Left kidney (tissue), 2 donors: ENCODE data around the gene LSAMP. TPM values are rescaled to one million over a fixed set of nuclear protein-coding genes. Genes with fewer than 3 reads are reported as not detected.

Experiments
- DNase-seq: peaks from one replicate; pipeline ENCODE4 v3.0.0-alpha.2; 2013
- polyA plus RNA-seq: library from polyadenylated mRNA; unstranded; fragments of 120-200 nt; gene quantifications from one replicate; pipeline ENCODE4 v1.2.1, GENCODE V29; 2013; ENCODE audit not compliant: insufficient read length

Gene LSAMP
- polyA plus RNA-seq, 1 donor, result 14.2 TPM

GRCh38 chr3:116433552-116433951, 11.7 kb downstream of the LSAMP start:
- DNase-seq, result no peak

DNA sequence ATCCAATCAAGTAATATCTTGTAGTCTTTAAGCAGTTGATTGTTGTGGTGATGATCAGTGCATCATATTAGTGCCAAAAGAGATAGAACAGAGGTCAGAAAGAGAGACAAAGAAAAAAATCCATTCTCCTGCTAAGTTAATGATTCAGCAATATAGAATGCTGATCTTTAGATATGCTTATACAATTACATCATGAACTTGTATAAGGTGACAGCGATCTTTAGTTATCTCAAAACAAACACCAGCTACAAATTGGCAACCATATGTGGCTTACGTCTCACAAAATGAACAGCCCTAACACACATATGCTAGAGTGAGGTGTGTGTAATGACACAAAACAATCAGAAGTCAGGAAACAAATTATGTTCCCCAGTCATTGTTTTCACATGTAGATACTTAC, 12.5 kb downstream of the LSAMP start:
- no peak for DNase-seq

- DNase-seq, result no peak
Measured at GRCh38 chr3:116429479-116430269, 15.6 kb downstream of the LSAMP start.

- no peak for DNase-seq
Measured at GRCh38 chr3:116426036-116426435, 19.3 kb downstream of the LSAMP start.

DNA sequence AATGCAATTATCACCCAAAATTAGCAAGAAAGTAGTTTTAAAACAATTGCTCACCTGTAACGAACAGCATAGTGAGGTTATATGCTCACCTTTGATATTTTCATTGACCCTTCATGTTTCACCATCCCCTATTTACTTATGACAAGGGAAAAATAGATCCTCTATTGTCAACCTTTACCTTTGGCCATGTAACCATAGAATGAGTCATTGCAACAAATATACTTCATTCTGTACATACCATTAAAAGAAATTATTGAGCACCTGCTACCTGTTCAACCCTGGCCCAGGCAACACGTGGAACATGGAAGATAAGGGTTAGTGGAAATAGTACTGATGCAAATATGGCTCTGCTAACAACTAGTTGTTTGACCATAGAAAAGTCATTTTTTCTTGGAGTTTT, 20.2 kb downstream of the LSAMP start:
- no peak for DNase-seq

DNA sequence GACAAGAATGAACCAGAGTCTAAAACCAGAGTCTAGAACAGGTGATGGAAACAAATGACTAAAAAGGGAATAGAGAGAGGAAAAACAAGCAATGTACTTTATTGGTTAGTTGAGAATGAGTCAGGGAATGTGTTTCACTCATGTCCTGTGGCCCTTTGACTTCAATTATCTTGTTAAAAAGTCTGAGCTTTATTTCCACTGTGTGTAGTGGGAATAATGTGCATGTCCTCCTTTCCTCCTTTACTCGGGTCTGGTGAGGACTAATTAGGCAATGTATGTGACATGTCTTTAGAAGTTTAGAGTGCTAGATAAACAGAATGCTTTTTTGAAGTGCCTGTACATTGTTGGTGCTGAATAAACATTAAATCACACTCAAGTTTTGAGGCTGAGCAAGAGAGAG, 21.3 kb downstream of the LSAMP start:
- DNase-seq, result no peak

DNA sequence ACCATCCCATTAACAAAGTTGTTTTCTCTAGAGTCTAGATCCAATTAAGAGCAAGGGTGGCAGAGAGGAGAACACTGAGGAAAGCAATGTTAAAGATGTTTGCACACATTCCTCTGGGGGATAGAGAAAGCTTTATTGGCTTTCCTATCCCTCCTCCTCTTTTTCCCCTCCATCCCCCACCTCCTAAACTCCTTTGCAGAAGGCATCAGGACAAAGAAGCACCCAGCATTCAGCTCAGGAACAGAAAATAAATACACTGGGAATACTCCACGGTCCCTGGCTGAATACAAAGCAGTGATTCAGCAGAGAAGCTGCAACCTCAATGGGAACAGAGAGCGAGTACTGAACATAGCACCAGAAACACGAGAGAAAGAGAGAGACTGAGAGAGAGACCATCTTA, 21.9 kb downstream of the LSAMP start:
- no peak for DNase-seq

DNA sequence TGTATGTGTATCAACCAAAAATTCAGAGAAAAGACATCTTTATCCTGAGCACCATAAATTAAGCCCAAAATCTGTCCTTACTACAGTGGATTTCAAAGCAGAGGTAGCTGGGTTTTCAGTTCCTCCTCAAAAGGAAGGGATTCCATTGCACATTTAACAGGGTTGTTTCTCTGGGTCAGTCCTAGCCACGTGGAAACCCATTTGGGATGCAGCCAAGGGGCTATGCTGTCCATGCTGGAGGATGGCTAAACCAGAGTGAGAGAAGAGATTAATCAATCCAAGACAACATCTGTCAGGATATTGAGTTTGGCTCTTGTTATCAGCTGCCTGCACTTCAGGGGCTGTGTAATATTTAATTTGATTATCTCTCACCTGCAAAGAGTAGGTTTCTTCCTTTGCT, 28.1 kb downstream of the LSAMP start:
- no peak for DNase-seq

GRCh38 chr3:116413319-116413718, 32.0 kb downstream of the LSAMP start:
- DNase-seq, result no peak

DNA sequence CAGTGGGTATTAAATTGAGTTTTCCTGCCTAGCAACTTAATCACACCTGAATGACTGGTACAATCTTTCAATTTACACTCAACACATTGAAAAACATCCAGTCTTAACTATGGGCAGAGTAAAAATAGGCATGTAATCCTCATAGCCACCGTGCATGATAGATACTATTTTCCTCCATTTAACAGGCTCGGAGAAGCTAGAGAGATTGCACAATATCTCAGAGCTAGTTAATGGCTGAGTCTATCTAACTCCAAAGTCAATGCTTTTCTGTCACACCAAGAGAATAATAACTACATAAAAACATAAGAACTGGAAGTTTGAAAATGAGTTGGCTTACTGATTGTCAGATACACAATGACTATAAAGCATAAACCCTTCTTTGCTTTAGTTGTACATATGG, 36.8 kb downstream of the LSAMP start:
- DNase-seq, result no peak

GRCh38 chr3:116405231-116405630, 40.1 kb downstream of the LSAMP start:
- no peak for DNase-seq

GRCh38 chr3:116399701-116400226, 45.5 kb downstream of the LSAMP start:
- DNase-seq, result no peak

DNA sequence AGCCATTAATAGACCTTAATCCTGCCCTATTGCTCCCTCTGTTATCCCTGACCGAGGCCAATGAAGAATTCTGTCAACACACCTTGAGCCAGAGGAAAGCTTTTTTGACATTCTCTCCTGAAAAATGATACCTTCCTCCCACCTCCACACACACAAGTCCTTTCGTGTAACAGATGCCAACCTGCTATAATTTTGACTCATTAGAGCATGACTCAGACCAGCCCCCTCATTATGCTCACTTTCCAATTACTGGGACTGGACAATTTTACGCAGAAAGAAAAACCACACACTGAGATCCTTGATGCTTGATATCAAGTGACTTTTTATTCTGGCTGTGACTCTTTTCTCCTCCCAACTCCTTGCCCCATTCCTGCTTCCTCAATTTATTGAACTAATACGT, 50.9 kb downstream of the LSAMP start:
- peak; percentile 29 for DNase-seq

DNA sequence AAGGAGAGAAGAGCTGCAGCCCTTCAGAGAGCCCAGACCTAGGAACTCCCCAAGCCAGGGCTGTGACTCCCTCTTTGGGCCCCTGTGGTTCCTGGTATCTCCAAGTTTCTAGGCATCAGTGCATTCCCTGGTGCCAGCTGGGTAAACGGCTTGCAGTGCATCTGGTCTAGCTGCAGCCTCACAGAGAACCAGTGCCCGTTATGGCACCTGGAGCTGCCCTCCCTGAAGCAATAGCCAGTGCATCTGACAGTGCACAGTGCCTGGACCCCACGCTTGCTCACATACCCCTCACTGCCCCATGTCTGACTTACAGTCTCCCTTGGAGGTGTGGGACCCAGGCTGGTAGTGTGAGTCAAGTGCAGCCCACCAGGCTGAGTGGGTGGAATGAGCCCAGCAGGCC, 52.1 kb downstream of the LSAMP start:
- DNase-seq, result no peak

DNA sequence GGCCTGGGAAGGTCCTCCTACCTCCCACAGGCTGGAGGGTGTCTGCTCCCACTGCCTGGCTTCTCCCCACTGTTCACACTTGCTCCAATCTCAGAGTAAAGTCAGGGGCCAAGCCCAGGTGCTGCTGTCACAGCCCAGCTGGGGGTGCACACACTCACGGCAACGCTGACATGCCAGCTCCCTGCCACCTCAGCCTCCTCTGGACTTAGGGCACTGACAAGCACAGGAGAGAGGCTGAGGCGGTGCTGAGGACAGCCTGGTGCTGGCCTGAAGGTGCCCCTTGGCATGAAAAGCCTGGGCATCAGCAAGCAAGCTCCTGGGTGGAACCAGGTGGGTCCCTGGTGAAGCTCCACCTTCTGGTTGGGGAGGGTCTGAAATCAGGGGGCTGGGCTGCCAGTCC, 53.0 kb downstream of the LSAMP start:
- no peak for DNase-seq

GRCh38 chr3:116391296-116392201, 53.7 kb downstream of the LSAMP start:
- no peak for DNase-seq

- DNase-seq, result no peak
Measured at GRCh38 chr3:116390318-116390717, 55.0 kb downstream of the LSAMP start.

DNA sequence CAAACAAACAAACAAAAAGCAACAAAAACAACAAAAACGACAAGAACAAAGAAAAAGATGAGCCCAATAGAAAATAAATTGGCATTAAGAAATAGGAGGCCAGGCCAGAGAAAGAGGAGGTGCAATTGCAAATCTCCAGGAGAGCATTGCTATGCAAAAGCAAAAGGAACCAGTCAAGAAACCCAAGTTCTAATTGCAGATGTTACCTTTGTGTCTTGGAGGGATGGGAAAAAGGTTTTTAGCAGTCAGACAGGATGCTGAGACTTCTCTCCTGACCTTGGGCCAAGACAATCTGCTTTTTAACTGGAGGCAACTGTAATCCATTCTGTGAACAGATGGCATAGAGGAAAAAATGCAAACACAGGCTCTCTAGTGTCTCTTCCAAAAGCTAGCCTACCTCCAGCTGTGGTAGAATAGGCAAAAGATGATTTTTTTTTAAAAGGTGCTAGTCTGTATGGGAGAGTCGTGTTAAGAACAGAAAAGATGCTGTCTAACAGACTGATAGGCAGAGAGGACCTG, 56.4 kb downstream of the LSAMP start:
- DNase-seq, result no peak

DNA sequence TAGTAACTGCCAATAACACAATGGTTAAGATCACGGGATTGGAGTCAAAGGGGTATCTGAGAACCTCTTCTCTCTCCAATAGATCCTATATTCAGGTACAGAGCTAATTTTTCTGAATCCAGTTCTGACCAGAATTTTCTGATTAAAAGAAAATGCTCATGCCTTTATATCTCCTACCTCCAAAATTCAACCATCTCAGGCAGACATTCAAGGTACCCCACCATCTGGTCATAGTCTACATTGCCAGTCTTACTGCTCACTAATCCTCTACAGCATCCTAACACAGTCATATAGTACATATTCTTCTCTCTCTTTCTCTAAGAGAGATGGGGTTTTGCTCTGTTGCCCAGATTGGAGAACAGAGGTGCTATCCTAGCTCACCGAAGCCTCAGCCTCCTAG, 59.1 kb downstream of the LSAMP start:
- no peak for DNase-seq

DNA sequence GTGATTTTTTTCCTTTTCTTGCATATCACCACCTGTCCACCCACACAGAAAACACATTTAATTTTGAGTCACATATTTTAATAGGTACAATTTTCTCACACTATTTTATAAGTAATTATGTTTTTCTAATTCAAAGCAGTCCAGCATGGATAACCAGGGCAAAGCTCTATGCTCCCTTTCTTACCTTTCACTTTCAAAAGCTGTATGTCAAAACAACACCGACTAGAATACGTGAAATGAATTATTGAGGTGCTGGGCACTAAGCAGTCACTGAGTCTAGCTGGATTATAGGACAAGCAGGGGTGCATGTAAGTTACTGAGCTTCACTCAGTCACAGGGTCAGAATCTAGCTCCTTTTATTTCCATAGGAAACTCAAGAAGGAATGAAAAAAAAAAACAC, 60.6 kb downstream of the LSAMP start:
- DNase-seq, result no peak

GRCh38 chr3:116378077-116378476, 67.2 kb downstream of the LSAMP start:
- no peak for DNase-seq

DNA sequence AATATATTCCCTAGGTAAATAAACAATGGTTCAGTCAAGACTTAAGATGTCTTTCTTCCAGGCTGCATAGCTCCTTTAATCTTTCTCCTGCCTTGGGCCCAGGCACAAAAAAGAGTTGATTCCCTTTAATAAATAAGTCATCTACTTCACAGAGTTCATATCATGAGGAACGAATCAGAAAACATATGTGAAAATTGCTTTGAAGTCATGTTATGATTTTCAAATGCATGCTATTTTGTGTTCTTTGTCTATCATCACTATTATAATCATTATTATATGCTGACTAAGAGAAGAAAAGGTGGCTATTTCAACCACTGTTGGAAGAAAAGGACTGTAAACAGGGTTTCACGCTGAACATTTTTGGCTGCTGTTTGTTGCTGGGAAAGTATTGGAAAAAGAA, 70.4 kb downstream of the LSAMP start:
- DNase-seq, result no peak
